Activated naive CD4-positive, alpha-beta T cell treated with anti-CD3 and anti-CD28 coated beads, Interleukin-2, amount 10 ng/mL, durations not matched to agents 7 days and 5 days (primary cell): ENCODE results near the gene ACTRT2.

Experiments used
- CTCF ChIA-PET: fragments of 350-600 bp; sonication (Branson Sonifier 250); formaldehyde crosslinking; loops from one replicate; lab custom pipeline; 2021; ENCODE audit warnings: antibody characterized with exemption; lab: Charles Lee
- DNase-seq: peaks from one replicate; pipeline ENCODE4 v3.0.0-alpha.2; 2020
- H3K27ac Mint-ChIP-seq: one replicate; pipeline ENCODE4 v1.8.0; 2021; ENCODE audit warnings: mild to moderate bottlenecking, moderate library complexity, mixed read lengths
- H3K27me3 Mint-ChIP-seq: one replicate; pipeline ENCODE4 v1.8.0; 2021; ENCODE audit warnings: mild to moderate bottlenecking, mixed read lengths
- H3K36me3 Mint-ChIP-seq: one replicate; pipeline ENCODE4 v1.8.0; 2021; ENCODE audit warnings: mixed read lengths
- H3K4me1 Mint-ChIP-seq: one replicate; pipeline ENCODE4 v1.8.0; 2021; ENCODE audit warnings: mixed read lengths
- H3K4me3 Mint-ChIP-seq: one replicate; pipeline ENCODE4 v1.8.0; 2021; ENCODE audit warnings: mild to moderate bottlenecking, moderate library complexity, mixed read lengths
- H3K9me3 Mint-ChIP-seq: one replicate; pipeline ENCODE4 v1.8.0; 2021; ENCODE audit warnings: mixed read lengths

The ACTRT2 gene

DNA sequence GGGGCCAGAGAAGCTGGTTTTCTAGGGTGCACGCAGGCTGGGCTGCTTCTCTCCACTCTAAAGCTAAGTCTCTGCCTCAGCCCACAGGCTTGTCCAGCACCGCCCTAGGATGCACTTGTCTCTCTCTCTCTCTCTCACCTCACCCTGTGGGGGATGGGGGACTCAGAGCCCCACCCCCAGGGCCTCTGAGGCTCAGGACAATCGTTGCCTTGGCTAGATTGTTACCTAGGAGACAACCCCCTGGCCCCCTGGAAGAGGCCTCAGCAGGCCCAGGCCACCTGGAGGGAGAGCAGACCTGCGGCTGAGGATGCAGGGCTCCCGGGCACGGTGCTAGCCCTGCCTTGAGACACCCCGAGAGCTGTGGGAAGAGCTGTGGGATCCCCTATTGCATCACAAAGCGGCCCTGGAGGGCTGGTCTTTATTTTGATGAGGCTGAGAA is at the start of gene ACTRT2:
Gene ACTRT2 (plus strand): TSS at position 235 of the 439 bp plus-strand sequence. CDS start 220 bp downstream, outside the sequence.
- CTCF ChIA-PET: interaction anchor here (0.8 kb wide), 1 partner anchor 265 kb away, joined by 3 read pairs; no protein-coding TSS in a partner anchor
- no peaks in the 10 kb centered on the region for H3K9me3 Mint-ChIP-seq
- no peak within 1 kb of the TSS for H3K4me3 Mint-ChIP-seq
- DNase-seq: no peak
- no peaks in the 10 kb centered on the region for H3K36me3 Mint-ChIP-seq
- H3K27me3 Mint-ChIP-seq: peaks cover 21% of the 10 kb centered on the region
- no peak within 1 kb of the TSS for H3K27ac Mint-ChIP-seq
- H3K4me1 Mint-ChIP-seq: no peaks in the 10 kb centered on the region

GRCh38 chr1:2971609-2972008 is 49.7 kb upstream of the ACTRT2 start:
- DNase-seq: peak; percentile 15
- Mint-ChIP-seq H3K27ac (no peak overlapping the region), H3K9me3 (no peaks in the 10 kb centered on the region), H3K4me3 (no peak overlapping the region), H3K4me1 (peaks cover 7% of the 10 kb centered on the region), H3K27me3 (peaks cover 27% of the 10 kb centered on the region), H3K36me3 (no peaks in the 10 kb centered on the region)
- CTCF ChIA-PET: no interaction called here

GRCh38 chr1:2972011-2972878 is 49.0 kb upstream of the ACTRT2 start:
- Mint-ChIP-seq H3K27ac (no peak overlapping the region), H3K4me1 (peaks cover 7% of the 10 kb centered on the region), H3K27me3 (peaks cover 27% of the 10 kb centered on the region), H3K9me3 (no peaks in the 10 kb centered on the region), H3K36me3 (no peaks in the 10 kb centered on the region), H3K4me3 (no peak overlapping the region)
- CTCF ChIA-PET: no interaction called here
- no peak for DNase-seq

GRCh38 chr1:2972879-2973575 is 48.2 kb upstream of the ACTRT2 start:
- Mint-ChIP-seq H3K9me3 (no peaks in the 10 kb centered on the region), H3K4me3 (no peak overlapping the region), H3K27me3 (peaks cover 27% of the 10 kb centered on the region), H3K36me3 (no peaks in the 10 kb centered on the region), H3K27ac (no peak overlapping the region), H3K4me1 (peaks cover 7% of the 10 kb centered on the region)
- CTCF ChIA-PET: no interaction called here
- DNase-seq: no peak

GRCh38 chr1:2973601-2974593 is 47.4 kb upstream of the ACTRT2 start:
- peak; percentile 32 for DNase-seq

GRCh38 chr1:2974701-2975301 is 46.5 kb upstream of the ACTRT2 start:
- DNase-seq: no peak
- Mint-ChIP-seq H3K36me3 (no peaks in the 10 kb centered on the region), H3K9me3 (no peaks in the 10 kb centered on the region), H3K27ac (no peak overlapping the region), H3K4me3 (no peak overlapping the region), H3K4me1 (peaks cover 7% of the 10 kb centered on the region), H3K27me3 (peaks cover 18% of the 10 kb centered on the region)
- CTCF ChIA-PET: no interaction called here

More at GRCh38 chr1:2973601-2974593, 47.4 kb upstream of the ACTRT2 start:
- Mint-ChIP-seq H3K36me3 (no peaks in the 10 kb centered on the region), H3K27me3 (peaks cover 22% of the 10 kb centered on the region), H3K4me1 (peaks cover 7% of the 10 kb centered on the region), H3K27ac (no peak overlapping the region), H3K9me3 (no peaks in the 10 kb centered on the region), H3K4me3 (no peak overlapping the region)
- CTCF ChIA-PET: no interaction called here

GRCh38 chr1:2975466-2976179 is 45.6 kb upstream of the ACTRT2 start:
- H3K4me1 Mint-ChIP-seq: peaks cover 7% of the 10 kb centered on the region
- no peaks in the 10 kb centered on the region for H3K36me3 Mint-ChIP-seq
- CTCF ChIA-PET: no interaction called here
- H3K27me3 Mint-ChIP-seq: peaks cover 18% of the 10 kb centered on the region
- no peak overlapping the region for H3K27ac Mint-ChIP-seq
- no peaks in the 10 kb centered on the region for H3K9me3 Mint-ChIP-seq
- H3K4me3 Mint-ChIP-seq: no peak overlapping the region
- no peak for DNase-seq

GRCh38 chr1:2976180-2976562 is 45.1 kb upstream of the ACTRT2 start:
- Mint-ChIP-seq H3K27ac (no peak overlapping the region), H3K27me3 (peaks cover 18% of the 10 kb centered on the region), H3K4me3 (no peak overlapping the region), H3K36me3 (no peaks in the 10 kb centered on the region), H3K4me1 (peaks cover 7% of the 10 kb centered on the region), H3K9me3 (no peaks in the 10 kb centered on the region)
- CTCF ChIA-PET: no interaction called here
- no peak for DNase-seq

DNA sequence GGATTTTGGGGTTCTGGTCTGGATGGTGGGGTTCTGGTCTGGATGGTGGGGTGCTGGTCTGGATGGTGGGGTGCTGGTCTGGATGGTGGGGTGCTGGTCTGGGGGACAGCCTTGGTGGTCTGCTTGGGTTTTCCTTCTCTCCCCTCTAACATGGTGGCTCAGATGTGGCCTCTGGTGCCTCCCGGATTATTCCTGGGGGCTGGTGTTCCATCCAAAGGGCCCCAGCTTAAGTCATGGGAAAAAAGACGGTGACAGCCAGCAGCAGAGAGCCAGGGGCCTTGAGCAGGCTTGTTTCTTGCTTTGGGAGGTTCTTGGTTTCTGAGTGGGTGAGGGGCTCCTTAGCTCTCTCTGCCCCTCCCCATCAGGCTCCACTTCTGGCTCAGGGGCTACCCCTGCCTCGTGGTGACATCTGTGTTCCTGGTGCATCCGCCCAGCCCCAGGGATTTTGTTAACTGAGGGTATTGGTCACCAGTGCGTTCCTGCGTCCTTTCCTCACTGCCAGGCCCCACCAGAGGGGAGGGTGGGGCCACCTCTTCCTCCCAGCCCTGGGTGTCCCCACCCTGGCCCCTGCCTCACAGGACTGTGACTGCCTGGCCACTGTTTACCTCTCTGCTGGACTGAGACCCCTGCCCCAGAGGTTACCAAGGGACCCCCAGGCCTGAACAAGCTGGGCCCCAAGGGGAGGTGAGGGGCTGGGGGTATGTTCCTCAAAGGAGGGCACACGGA is 43.2 kb upstream of the ACTRT2 start:
- Mint-ChIP-seq H3K36me3 (no peaks in the 10 kb centered on the region), H3K9me3 (no peaks in the 10 kb centered on the region), H3K4me1 (peaks cover 7% of the 10 kb centered on the region), H3K27ac (no peak overlapping the region), H3K4me3 (no peak overlapping the region), H3K27me3 (peaks cover 11% of the 10 kb centered on the region)
- CTCF ChIA-PET: interaction anchor here (0.6 kb wide), 1 partner anchor 50 kb away, joined by 3 read pairs; no protein-coding TSS in a partner anchor
- DNase-seq: no peak

DNA sequence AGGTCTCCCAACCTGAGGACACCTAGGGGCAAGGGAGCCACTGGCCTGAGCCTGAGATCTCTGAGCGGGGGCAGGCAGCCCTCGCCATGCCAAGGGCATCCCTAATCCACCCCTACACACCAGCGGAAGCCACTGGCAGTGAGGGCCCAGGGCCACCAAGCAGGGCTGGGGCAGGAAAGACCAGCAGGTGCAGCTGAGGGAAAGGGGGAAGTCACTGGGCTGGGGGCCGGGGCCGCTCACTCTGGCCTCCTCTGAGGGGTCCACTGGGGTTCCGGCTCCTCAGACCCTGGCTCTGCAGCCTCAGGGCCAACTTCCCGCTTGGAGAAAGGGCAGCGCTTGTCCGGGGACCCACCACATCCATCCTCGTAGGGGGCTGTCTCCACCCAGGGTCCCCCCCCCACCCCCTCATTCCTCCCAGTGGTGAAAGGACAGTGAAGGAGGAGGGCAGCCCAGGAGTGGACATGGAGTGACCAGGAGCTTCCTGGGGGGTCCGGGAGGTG is 42.5 kb upstream of the ACTRT2 start:
- DNase-seq: no peak
- Mint-ChIP-seq H3K36me3 (no peaks in the 10 kb centered on the region), H3K4me3 (no peak overlapping the region), H3K9me3 (no peaks in the 10 kb centered on the region), H3K4me1 (peaks cover 2% of the 10 kb centered on the region), H3K27ac (no peak overlapping the region), H3K27me3 (peaks cover 4% of the 10 kb centered on the region)
- CTCF ChIA-PET: no interaction called here

DNA sequence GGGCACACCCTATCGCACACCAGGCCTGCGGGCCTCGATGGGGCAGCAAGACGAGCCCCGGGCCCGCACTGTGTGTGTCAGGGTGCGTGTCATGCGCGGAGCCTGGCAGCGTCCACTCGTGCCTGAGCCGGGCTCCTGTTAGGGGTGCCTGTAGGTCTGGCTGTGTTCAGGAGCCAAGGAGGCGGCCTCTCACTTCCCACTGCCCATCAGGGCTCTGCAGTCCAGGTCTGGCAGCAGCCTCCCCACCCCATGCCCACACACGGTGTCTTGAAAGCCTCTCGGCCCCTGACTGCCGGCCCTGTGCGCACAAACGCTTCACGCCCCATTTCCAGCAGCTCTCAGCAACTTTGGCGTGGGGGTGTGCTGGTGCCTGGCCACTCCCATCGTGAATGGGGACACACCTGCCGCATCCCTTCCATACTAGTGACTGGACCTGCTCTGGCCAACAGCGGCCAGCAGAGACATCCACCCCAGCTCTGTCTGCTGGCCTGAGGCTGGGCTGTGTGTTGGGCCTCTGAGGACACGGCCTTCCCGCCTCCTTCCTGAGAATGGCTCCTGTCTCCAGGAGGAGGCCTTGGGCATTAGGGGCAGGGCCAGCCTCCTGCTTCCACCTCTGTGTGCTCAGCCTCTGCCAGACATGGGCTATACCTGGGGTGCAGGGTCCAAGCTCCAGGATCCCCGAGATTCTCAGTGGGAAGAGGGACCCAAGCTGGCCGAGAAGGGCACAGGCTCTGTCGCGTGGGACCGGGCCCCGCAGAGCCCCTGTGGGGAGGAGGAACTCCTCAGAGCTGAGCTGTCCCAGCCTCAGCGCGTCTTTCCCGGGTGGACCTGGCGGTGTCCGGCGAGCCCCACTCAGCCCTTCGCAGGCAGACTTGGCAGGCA is 41.8 kb upstream of the ACTRT2 start:
- no peak overlapping the region for H3K4me3 Mint-ChIP-seq
- H3K36me3 Mint-ChIP-seq: no peaks in the 10 kb centered on the region
- CTCF ChIA-PET: no interaction called here
- H3K27ac Mint-ChIP-seq: no peak overlapping the region
- H3K9me3 Mint-ChIP-seq: no peaks in the 10 kb centered on the region
- H3K4me1 Mint-ChIP-seq: no peaks in the 10 kb centered on the region
- peak; percentile 5 for DNase-seq
- no peaks in the 10 kb centered on the region for H3K27me3 Mint-ChIP-seq
